A673 (cell line): Measurements from ENCODE around the gene SRGAP1.

Source experiments
- EZH2 ChIP-seq: fragments of 200-600 bp; sonication (generic); IDR thresholded peaks from 2 replicates; pipeline ENCODE4 v1.6.1; 2017; ENCODE audit warnings: borderline replicate concordance, low read depth, mild to moderate bottlenecking, mixed read lengths, antibody characterized with exemption, low read length; ENCODE audit not compliant: poor library complexity, severe bottlenecking
- TF ChIP-seq, protein P1 (sequence below): fragments of 300-800, 200-600 bp; sonication (generic); conservative IDR thresholded peaks from 2 replicates; pipeline ENCODE4 v1.5.1; 2017; ENCODE audit warnings: low read depth, mild to moderate bottlenecking, antibody characterized with exemption, low read length, moderate library complexity, mixed read lengths

DNA sequence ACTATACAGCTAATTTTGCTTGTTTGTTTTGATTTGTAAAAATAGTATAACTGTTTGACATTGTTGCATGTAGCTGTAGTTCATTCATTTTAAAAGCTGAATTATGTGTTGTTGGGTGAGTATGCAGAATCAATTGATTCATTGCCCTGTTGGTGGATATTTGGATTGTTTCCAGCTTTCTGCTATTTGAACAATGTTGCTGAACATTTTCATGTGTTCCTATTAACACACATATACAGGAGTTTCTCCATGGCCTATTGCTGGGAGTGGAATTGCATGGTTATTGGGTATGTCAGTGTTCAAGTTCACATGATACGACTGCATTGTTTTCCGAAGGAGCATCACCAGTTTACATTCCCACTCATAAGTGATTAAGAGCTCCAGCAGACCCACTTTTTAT, 75.3 kb downstream of the SRGAP1 start:
- TF ChIP-seq, protein P1, sequence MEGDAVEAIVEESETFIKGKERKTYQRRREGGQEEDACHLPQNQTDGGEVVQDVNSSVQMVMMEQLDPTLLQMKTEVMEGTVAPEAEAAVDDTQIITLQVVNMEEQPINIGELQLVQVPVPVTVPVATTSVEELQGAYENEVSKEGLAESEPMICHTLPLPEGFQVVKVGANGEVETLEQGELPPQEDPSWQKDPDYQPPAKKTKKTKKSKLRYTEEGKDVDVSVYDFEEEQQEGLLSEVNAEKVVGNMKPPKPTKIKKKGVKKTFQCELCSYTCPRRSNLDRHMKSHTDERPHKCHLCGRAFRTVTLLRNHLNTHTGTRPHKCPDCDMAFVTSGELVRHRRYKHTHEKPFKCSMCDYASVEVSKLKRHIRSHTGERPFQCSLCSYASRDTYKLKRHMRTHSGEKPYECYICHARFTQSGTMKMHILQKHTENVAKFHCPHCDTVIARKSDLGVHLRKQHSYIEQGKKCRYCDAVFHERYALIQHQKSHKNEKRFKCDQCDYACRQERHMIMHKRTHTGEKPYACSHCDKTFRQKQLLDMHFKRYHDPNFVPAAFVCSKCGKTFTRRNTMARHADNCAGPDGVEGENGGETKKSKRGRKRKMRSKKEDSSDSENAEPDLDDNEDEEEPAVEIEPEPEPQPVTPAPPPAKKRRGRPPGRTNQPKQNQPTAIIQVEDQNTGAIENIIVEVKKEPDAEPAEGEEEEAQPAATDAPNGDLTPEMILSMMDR, result no peak
- TF ChIP-seq EZH2, result no peak
